HepG2 (cell line): ENCODE measurements around the gene CHI3L1. TPM values are rescaled to one million over a fixed set of nuclear protein-coding genes. Genes with fewer than 3 reads are reported as not detected.

ENCODE experiments used
- ATAC-seq: fragments of 200-7000 bp; cut with Tn5 transposase; 3 replicates; pipeline ENCODE4 v1.9.1; 2020; ENCODE audit warnings: mild to moderate bottlenecking, moderate library complexity
- BruUV-seq: library from RNA; stranded (reverse); fragments of 400-500 nt; replicated peaks from 2 replicates; lab custom pipeline; 2021; lab: Mats Ljungman, UMichigan
- CTCF ChIA-PET: fragments of 300-600 bp; formaldehyde crosslinking; extraction: SDS; loops from one replicate; lab custom pipeline; 2021; ENCODE audit warnings: low total read pairs, inconsistent platforms, low intra/inter-chr PET ratio; lab: Yijun Ruan, JAX
- POLR2A ChIA-PET: fragments of 350-600 bp; sonication (Branson Sonifier 250); formaldehyde crosslinking; loops from one replicate; lab custom pipeline; 2020; ENCODE audit warnings: antibody characterized with exemption, inconsistent platforms; lab: Yijun Ruan, JAX
- DNase-seq: peaks from one replicate; pipeline ENCODE4 v3.0.0-alpha.2; 2015; ENCODE audit warnings: low spot score
- FAIRE-seq: peaks from 3 replicates; lab custom pipeline; 2011; peaks lifted over from hg19 to GRCh38; lab: Jason Lieb, UNC
- H2AFZ ChIP-seq: one replicate; pipeline ENCODE4 v1.6.1; 2011; ENCODE audit warnings: low read length, inconsistent platforms
- H3K27ac ChIP-seq: fragments of 300-600 bp; 3 replicates; pipeline ENCODE4 v1.8.0; 2011; ENCODE audit warnings: mixed run types, mild to moderate bottlenecking, mixed read lengths, low read length, inconsistent platforms; ENCODE audit not compliant: insufficient read depth; ENCODE audit errors: extremely low read length
- H3K27me3 ChIP-seq, 2 experiments: fragments of 200-600 bp in 1 of 2; 2 replicates in 1 of 2; 3 replicates in 1 of 2; pipeline versions ENCODE4 v1.6.0 to v1.8.0; 2011; ENCODE audit warnings: low read length in 2 of 2, mild to moderate bottlenecking in 2 of 2, moderate library complexity in 2 of 2, inconsistent platforms in 1 of 2; ENCODE audit not compliant: insufficient read depth in 2 of 2, control insufficient read depth in 1 of 2
- H3K36me3 ChIP-seq, 2 experiments: fragments of 200-600 bp in 1 of 2; replicated peaks in 1 of 2; 2 replicates in 1 of 2; 3 replicates in 1 of 2; pipeline versions ENCODE4 v1.5.1 to v1.8.0; 2011; ENCODE audit warnings: low read length in 2 of 2, inconsistent platforms in 1 of 2; ENCODE audit not compliant: insufficient read depth in 2 of 2, control insufficient read depth in 1 of 2
- H3K4me1 ChIP-seq: 2 replicates; pipeline ENCODE4 v1.5.1; 2012; ENCODE audit warnings: low read length, inconsistent platforms; ENCODE audit not compliant: insufficient read depth
- H3K4me2 ChIP-seq: 2 replicates; pipeline ENCODE4 v1.6.0; 2011; ENCODE audit warnings: low read depth, low read length, inconsistent platforms
- H3K4me3 ChIP-seq, 3 experiments: fragments of 200-600 bp in 1 of 3; sonication (generic), shearing (Covaris generic) in 1 of 3; replicated peaks in 1 of 3; 2 replicates each; pipeline ENCODE4 v1.5.1; 2011 to 2016; ENCODE audit warnings: low read length in 3 of 3, inconsistent platforms in 2 of 3, low read depth in 2 of 3, mild to moderate bottlenecking in 2 of 3, control low read depth in 1 of 3, mixed read lengths in 1 of 3; ENCODE audit not compliant: insufficient read depth in 1 of 3
- H3K79me2 ChIP-seq: one replicate; pipeline ENCODE4 v1.6.1; 2011; ENCODE audit warnings: low read length, inconsistent platforms; ENCODE audit not compliant: insufficient read depth
- H3K9ac ChIP-seq: 2 replicates; pipeline ENCODE4 v1.6.0; 2011; ENCODE audit warnings: mild to moderate bottlenecking, low read depth, low read length, inconsistent platforms; ENCODE audit not compliant: insufficient read depth
- H3K9me3 ChIP-seq: 2 replicates; pipeline ENCODE4 v1.5.1; 2012; ENCODE audit warnings: mild to moderate bottlenecking, low read length
- H4K20me1 ChIP-seq: 2 replicates; pipeline ENCODE4 v1.6.0; 2011; ENCODE audit warnings: inconsistent platforms, mild to moderate bottlenecking, low read length, moderate library complexity; ENCODE audit not compliant: insufficient read depth
- AGO2 ChIP-seq: fragments of 200-400 bp; formaldehyde crosslinking; optimal IDR thresholded peaks from 2 replicates; pipeline ENCODE3; 2017; ENCODE audit warnings: mild to moderate bottlenecking, low read depth, low read length, moderate library complexity
- CBX5 ChIP-seq: sonication (generic); formaldehyde crosslinking; IDR thresholded peaks from 2 replicates; pipeline ENCODE4 v1.4.0; 2020; ENCODE audit warnings: missing genetic modification reagents, borderline replicate concordance
- IRF2 ChIP-seq: IDR thresholded peaks from 2 replicates; pipeline ENCODE4 v1.6.1; 2018; ENCODE audit warnings: missing genetic modification reagents, missing compliant biosample characterization
- JDP2 ChIP-seq: sonication (generic); formaldehyde crosslinking; IDR thresholded peaks from 2 replicates; pipeline ENCODE4 v1.8.1; 2022; ENCODE audit warnings: missing genetic modification reagents, borderline replicate concordance
- KAT2B ChIP-seq: fragments of 150-350 bp; IDR thresholded peaks from 2 replicates; pipeline ENCODE4 v1.6.1; 2014; ENCODE audit warnings: low read depth, low read length, borderline replicate concordance
- KMT2B ChIP-seq: IDR thresholded peaks from 2 replicates; pipeline ENCODE4 v1.6.1; 2016; ENCODE audit warnings: missing genetic modification reagents, missing compliant biosample characterization
- MAZ ChIP-seq, 2 experiments: sonication (generic) in 1 of 2; formaldehyde crosslinking in 1 of 2; IDR thresholded peaks; 2 replicates each; pipeline versions ENCODE4 v1.5.0 to v1.6.1; 2012 to 2020; ENCODE audit warnings: low read depth in 2 of 2, mild to moderate bottlenecking in 2 of 2, borderline replicate concordance in 1 of 2, improper control_type of control experiment in 1 of 2, low read length in 1 of 2, missing genetic modification reagents in 1 of 2, moderate library complexity in 1 of 2
- SCMH1 ChIP-seq: sonication (generic); formaldehyde crosslinking; IDR thresholded peaks from 2 replicates; pipeline ENCODE4 v1.9.0; 2021; ENCODE audit warnings: missing genetic modification reagents, mild to moderate bottlenecking, borderline replicate concordance
- THYN1 ChIP-seq: sonication (generic); formaldehyde crosslinking; IDR thresholded peaks from 2 replicates; pipeline ENCODE4 v1.8.1; 2023; ENCODE audit warnings: low read depth, mild to moderate bottlenecking, moderate library complexity, missing genetic modification reagents, borderline replicate concordance
- ZNF484 ChIP-seq: sonication (generic); formaldehyde crosslinking; IDR thresholded peaks from 2 replicates; pipeline ENCODE4 v1.5.1; 2020; ENCODE audit warnings: mild to moderate bottlenecking, low read depth, missing genetic modification reagents, borderline replicate concordance
- ZNF543 ChIP-seq: sonication (generic); formaldehyde crosslinking; IDR thresholded peaks from 2 replicates; pipeline ENCODE4 v1.4.0; 2020; ENCODE audit warnings: mild to moderate bottlenecking, missing genetic modification reagents
- ZNF546 ChIP-seq: sonication (generic); formaldehyde crosslinking; conservative IDR thresholded peaks from 2 replicates; pipeline ENCODE4 v1.8.1; 2023; ENCODE audit warnings: mild to moderate bottlenecking, missing genetic modification reagents
- ZNF777 ChIP-seq: sonication (generic); formaldehyde crosslinking; IDR thresholded peaks from 2 replicates; pipeline ENCODE4 v1.4.0; 2020; ENCODE audit warnings: missing genetic modification reagents
- WGBS: methylation state at CpG from one replicate; pipeline ENCODE4 v1.1.6; 2017; ENCODE audit warnings: low lambda C conversion rate; 5-methylcytosine and 5-hydroxymethylcytosine counted together
- in situ Hi-C: cut with HindIII; loops from 2 replicates; pipeline ENCODE4 v1.10.0; 2017; ENCODE audit warnings: low pct_unique_long_range_greater_than_20kb; ENCODE audit not compliant: extremely low pct_ligation_motif_present
- intact Hi-C: fragments of 100-400 bp; cut with micrococcal nuclease; formaldehyde crosslinking; loops from one replicate; pipeline ENCODE4 v1.10.0; 2022; ENCODE audit not compliant: unreplicated experiment
- polyA plus RNA-seq, 8 experiments: library from polyadenylated mRNA; depleted of rRNA in 3 of 8; stranded (reverse) in 7 of 8; unstranded in 1 of 8; fragments of >200 nt; fragmentation: Illumina TruSeq in 4 of 8; extraction: Trizol in 4 of 8; gene quantifications; 2 replicates each; pipeline versions ENCODE4 v1.2.1 to v1.2.3, GENCODE V29; 2011 to 2016; ENCODE audit warnings: low read depth in 4 of 8, missing spikeins in 1 of 8, mixed read lengths in 1 of 8; ENCODE audit not compliant: insufficient read depth in 1 of 8
- total RNA-seq, 5 experiments: library from RNA; depleted of rRNA; stranded (reverse); fragments of >200 nt; fragmentation: Illumina TruSeq; extraction: Trizol; gene quantifications; 2 replicates each; pipeline ENCODE4 v1.2.3, GENCODE V29; 2016; ENCODE audit warnings: low read depth in 1 of 5
- TF ChIP-seq, protein P1 (sequence below): sonication (generic); formaldehyde crosslinking; IDR thresholded peaks from 2 replicates; pipeline ENCODE4 v1.4.0; 2020; ENCODE audit warnings: missing genetic modification reagents
- TF ChIP-seq, protein P2 (sequence below): sonication (generic); formaldehyde crosslinking; IDR thresholded peaks from 2 replicates; pipeline ENCODE4 v1.8.1; 2022; ENCODE audit warnings: mild to moderate bottlenecking, missing genetic modification reagents
- TF ChIP-seq, protein P3 (sequence below): sonication (generic); formaldehyde crosslinking; IDR thresholded peaks from 2 replicates; pipeline ENCODE4 v1.4.0; 2020; ENCODE audit warnings: missing genetic modification reagents

CHI3L1 gene
- total and polyA plus RNA-seq, 2 of the 13 experiments (the other 11 are each of a cell fraction or from before 2014, with no cell fraction given): 0.09 to 0.13 TPM

DNA sequence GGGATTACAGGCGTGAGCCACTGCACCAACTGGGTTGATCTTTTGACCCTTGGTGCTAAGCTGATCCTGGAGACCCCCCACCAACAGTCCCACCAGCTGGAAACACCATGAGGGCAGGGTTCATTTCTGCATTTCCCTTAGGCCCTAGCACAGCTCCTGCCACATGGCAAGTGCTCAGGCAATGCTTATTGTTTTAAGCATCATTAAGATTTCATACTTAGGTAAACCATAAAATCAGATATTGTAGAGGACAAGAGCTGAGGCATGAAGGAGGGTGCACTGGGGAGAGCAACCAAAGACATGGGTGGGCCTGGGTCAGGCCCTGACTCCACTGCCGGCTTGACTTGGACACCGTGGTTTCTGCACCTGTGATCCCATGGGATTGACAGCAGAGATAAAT lies 25.3 kb upstream of the CHI3L1 start:
- Histone ChIP-seq H3K4me2 (no peak overlapping the region), H3K9ac (no peak overlapping the region), H2AFZ (no peak overlapping the region)
- no peak for ATAC-seq
- no peak for FAIRE-seq
- DNase-seq: no peak
- TF ChIP-seq, protein P1, sequence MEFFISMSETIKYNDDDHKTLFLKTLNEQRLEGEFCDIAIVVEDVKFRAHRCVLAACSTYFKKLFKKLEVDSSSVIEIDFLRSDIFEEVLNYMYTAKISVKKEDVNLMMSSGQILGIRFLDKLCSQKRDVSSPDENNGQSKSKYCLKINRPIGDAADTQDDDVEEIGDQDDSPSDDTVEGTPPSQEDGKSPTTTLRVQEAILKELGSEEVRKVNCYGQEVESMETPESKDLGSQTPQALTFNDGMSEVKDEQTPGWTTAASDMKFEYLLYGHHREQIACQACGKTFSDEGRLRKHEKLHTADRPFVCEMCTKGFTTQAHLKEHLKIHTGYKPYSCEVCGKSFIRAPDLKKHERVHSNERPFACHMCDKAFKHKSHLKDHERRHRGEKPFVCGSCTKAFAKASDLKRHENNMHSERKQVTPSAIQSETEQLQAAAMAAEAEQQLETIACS: no peak
- no peak for TF ChIP-seq ZNF543 (CRISPR knock-in tag)
- TF ChIP-seq, protein P2, sequence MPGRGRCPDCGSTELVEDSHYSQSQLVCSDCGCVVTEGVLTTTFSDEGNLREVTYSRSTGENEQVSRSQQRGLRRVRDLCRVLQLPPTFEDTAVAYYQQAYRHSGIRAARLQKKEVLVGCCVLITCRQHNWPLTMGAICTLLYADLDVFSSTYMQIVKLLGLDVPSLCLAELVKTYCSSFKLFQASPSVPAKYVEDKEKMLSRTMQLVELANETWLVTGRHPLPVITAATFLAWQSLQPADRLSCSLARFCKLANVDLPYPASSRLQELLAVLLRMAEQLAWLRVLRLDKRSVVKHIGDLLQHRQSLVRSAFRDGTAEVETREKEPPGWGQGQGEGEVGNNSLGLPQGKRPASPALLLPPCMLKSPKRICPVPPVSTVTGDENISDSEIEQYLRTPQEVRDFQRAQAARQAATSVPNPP (CRISPR knock-in tag): no peak
- TF ChIP-seq, protein P3, sequence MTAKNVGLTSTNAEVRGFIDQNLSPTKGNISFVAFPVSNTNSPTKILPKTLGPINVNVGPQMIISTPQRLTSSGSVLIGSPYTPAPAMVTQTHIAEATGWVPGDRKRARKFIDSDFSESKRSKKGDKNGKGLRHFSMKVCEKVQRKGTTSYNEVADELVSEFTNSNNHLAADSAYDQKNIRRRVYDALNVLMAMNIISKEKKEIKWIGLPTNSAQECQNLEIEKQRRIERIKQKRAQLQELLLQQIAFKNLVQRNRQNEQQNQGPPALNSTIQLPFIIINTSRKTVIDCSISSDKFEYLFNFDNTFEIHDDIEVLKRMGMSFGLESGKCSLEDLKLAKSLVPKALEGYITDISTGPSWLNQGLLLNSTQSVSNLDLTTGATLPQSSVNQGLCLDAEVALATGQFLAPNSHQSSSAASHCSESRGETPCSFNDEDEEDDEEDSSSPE (CRISPR knock-in tag): no peak
- TF ChIP-seq, all 625 proteins: peak for 0
- H3K27ac ChIP-seq: no peak overlapping the region
- H3K79me2 ChIP-seq: no peaks in the 10 kb centered on the region
- 51% methylated on average over 2 of the region's 3 CpGs for WGBS
- H3K4me3 ChIP-seq: no peak overlapping the region
- ChIA-PET CTCF (no interaction called here), POLR2A (no interaction called here)
- in situ Hi-C loops (no loop called here), intact Hi-C loops (no loop called here)
- H4K20me1 ChIP-seq: no peaks in the 10 kb centered on the region; the same call in 1 of the 2 replicates
- H3K36me3 ChIP-seq: no peaks in the 10 kb centered on the region
- H3K4me1 ChIP-seq: peaks cover 16% of the 10 kb centered on the region
- peaks cover 0 to 11% of the 10 kb centered on the region in 2 experiments; a peak in 2 of 5 replicates for H3K27me3 ChIP-seq
- H3K9me3 ChIP-seq: no peaks in the 10 kb centered on the region
- BruUV-seq: no TSS peak

DNA sequence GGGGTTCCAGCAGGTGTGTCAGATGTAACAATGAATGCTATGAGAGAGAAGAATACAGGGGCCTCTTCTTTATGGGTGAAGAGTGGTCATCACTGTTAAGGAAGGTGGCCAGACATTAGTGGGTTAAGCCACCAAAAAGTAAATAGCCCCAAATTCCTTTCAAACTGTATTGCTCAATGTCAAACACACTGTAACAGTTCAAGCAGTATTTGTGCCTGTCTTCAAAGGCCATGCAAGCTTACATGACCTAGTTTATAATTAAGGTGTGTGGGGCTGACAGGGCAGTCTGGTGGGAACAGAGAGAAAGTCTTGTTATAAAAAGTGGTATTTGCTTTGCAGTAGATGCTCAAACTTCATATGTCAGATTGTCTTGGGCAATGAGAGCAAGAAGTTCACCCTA lies 24.5 kb upstream of the CHI3L1 start:
- BruUV-seq: no TSS peak
- no peaks in the 10 kb centered on the region for H3K36me3 ChIP-seq
- no peak overlapping the region for H3K4me3 ChIP-seq
- DNase-seq (peak; percentile 77), ATAC-seq (peak; percentile 77), FAIRE-seq (peak; percentile 68)
- H3K9me3 ChIP-seq: no peaks in the 10 kb centered on the region
- no peak overlapping the region for H3K27ac ChIP-seq
- intact Hi-C loops: no loop called here
- no peaks in the 10 kb centered on the region for H3K79me2 ChIP-seq
- H3K9ac ChIP-seq: no peak overlapping the region
- in situ Hi-C loops: no loop called here
- no peak overlapping the region; the same call in 1 of the 2 replicates for H3K4me2 ChIP-seq
- CTCF ChIA-PET: no interaction called here
- POLR2A ChIA-PET: no interaction called here
- H3K27me3 ChIP-seq: peaks cover 0 to 11% of the 10 kb centered on the region in 2 experiments; a peak in 1 of 5 replicates
- H4K20me1 ChIP-seq: no peaks in the 10 kb centered on the region; the same call in 1 of the 2 replicates
- H3K4me1 ChIP-seq: peaks cover 16% of the 10 kb centered on the region
- no peak overlapping the region for H2AFZ ChIP-seq
- TF ChIP-seq MAZ (IDR thresholded peaks at IDR 0.05; ENCODE audit: borderline replicate concordance, low read depth, low read length): no peak
- TF ChIP-seq MAZ (CRISPR knock-in tag; IDR thresholded peaks at IDR 0.05; ENCODE audit: low read depth): no peak
- TF ChIP-seq SCMH1: no peak
- TF ChIP-seq CBX5 (CRISPR knock-in tag): no peak
- no peak for TF ChIP-seq KMT2B (CRISPR knock-in tag)
- TF ChIP-seq AGO2: no peak
- no peak for TF ChIP-seq JDP2 (CRISPR knock-in tag)
- TF ChIP-seq ZNF546: no peak
- TF ChIP-seq IRF2 (CRISPR knock-in tag): no peak
- no peak for TF ChIP-seq ZNF484
- no peak for TF ChIP-seq KAT2B
- no peak for TF ChIP-seq ZNF777 (CRISPR knock-in tag)
- no peak for TF ChIP-seq THYN1 (CRISPR knock-in tag)
